GM23338 (cell line): ENCODE measurements around the gene GRIP2. TPM values are rescaled to one million over a fixed set of nuclear protein-coding genes. Genes with fewer than 3 reads are reported as not detected.

ENCODE experiments used
- ATAC-seq: fragments of 200-7000 bp; cut with Tn5 transposase; 3 replicates; pipeline ENCODE4 v1.9.1; 2020
- DNase-seq: peaks from one replicate; pipeline ENCODE4 v3.0.0-alpha.2; 2015; ENCODE audit warnings: low spot score
- H2AFZ ChIP-seq: fragments of 200-600 bp; sonication (generic); 2 replicates; pipeline ENCODE4 v1.8.0; 2016; ENCODE audit warnings: antibody characterized with exemption, mild to moderate bottlenecking, moderate library complexity
- H3F3A ChIP-seq: fragments of 200-600 bp; sonication (generic); replicated peaks from 2 replicates; pipeline ENCODE4 v1.8.0; 2017; ENCODE audit warnings: antibody characterized with exemption, mixed run types, low read depth
- H3K27ac ChIP-seq: fragments of 200-600 bp; sonication (generic); 2 replicates; pipeline ENCODE4 v1.6.1; 2016; ENCODE audit warnings: low read depth
- H3K27me3 ChIP-seq: fragments of 200-600 bp; sonication (generic); 2 replicates; pipeline ENCODE4 v1.8.0; 2016; ENCODE audit warnings: mild to moderate bottlenecking, mixed run types, moderate library complexity; ENCODE audit not compliant: insufficient read depth
- H3K36me3 ChIP-seq: fragments of 200-600 bp; sonication (generic); 2 replicates; pipeline ENCODE4 v1.8.0; 2016; ENCODE audit warnings: mild to moderate bottlenecking; ENCODE audit not compliant: insufficient read depth
- H3K4me1 ChIP-seq: fragments of 200-600 bp; sonication (generic); 2 replicates; pipeline ENCODE4 v1.8.0; 2016; ENCODE audit warnings: mild to moderate bottlenecking, moderate library complexity; ENCODE audit not compliant: insufficient read depth
- H3K4me2 ChIP-seq: fragments of 200-600 bp; sonication (generic); 2 replicates; pipeline ENCODE4 v1.7.1; 2017; ENCODE audit warnings: mixed run types
- H3K4me3 ChIP-seq: fragments of 200-600 bp; sonication (generic); 2 replicates; pipeline ENCODE4 v1.6.1; 2016; ENCODE audit warnings: mixed run types
- H3K79me2 ChIP-seq: fragments of 200-600 bp; sonication (generic); replicated peaks from 2 replicates; pipeline ENCODE4 v1.8.0; 2017; ENCODE audit warnings: mild to moderate bottlenecking; ENCODE audit not compliant: insufficient read depth
- H3K9me2 ChIP-seq: fragments of 200-600 bp; sonication (generic); 2 replicates; pipeline ENCODE4 v1.8.0; 2017; ENCODE audit not compliant: insufficient read depth
- H4K20me1 ChIP-seq: fragments of 200-600 bp; sonication (generic); replicated peaks from 2 replicates; pipeline ENCODE4 v1.8.0; 2017; ENCODE audit warnings: mild to moderate bottlenecking; ENCODE audit not compliant: insufficient read depth
- H3K27ac Mint-ChIP-seq: 2 replicates; pipeline ENCODE4 v1.8.0; 2020; ENCODE audit warnings: inconsistent platforms, mild to moderate bottlenecking, moderate library complexity, mixed read lengths
- H3K27me3 Mint-ChIP-seq: 3 replicates; pipeline ENCODE4 v1.8.0; 2022; ENCODE audit warnings: low read depth, mild to moderate bottlenecking, moderate library complexity, mixed read lengths, inconsistent platforms; ENCODE audit not compliant: insufficient read depth, poor library complexity
- H3K36me3 Mint-ChIP-seq: 3 replicates; pipeline ENCODE4 v1.8.0; 2021; ENCODE audit warnings: low read depth, mild to moderate bottlenecking, inconsistent platforms, moderate library complexity, mixed read lengths
- H3K4me1 Mint-ChIP-seq: 3 replicates; pipeline ENCODE4 v1.8.0; 2020; ENCODE audit warnings: mild to moderate bottlenecking, inconsistent platforms, mixed read lengths
- H3K4me3 Mint-ChIP-seq: 3 replicates; pipeline ENCODE4 v1.8.0; 2021; ENCODE audit warnings: moderate library complexity, mild to moderate bottlenecking, inconsistent platforms, mixed read lengths
- H3K9me3 Mint-ChIP-seq: 3 replicates; pipeline ENCODE4 v1.8.0; 2020; ENCODE audit warnings: moderate library complexity, mild to moderate bottlenecking, inconsistent platforms, mixed read lengths
- CREB1 ChIP-seq: fragments of 250-450 bp; sonication (Bioruptor Pico); IDR thresholded peaks from 2 replicates; pipeline ENCODE4 v1.5.0; 2020; ENCODE audit warnings: low read depth, mild to moderate bottlenecking, moderate library complexity
- EZH2 ChIP-seq: fragments of 200-600 bp; sonication (generic); IDR thresholded peaks from one replicate; pipeline ENCODE4 v1.8.0; 2017; ENCODE audit warnings: antibody characterized with exemption, mild to moderate bottlenecking, low read depth; ENCODE audit not compliant: unreplicated experiment
- EZH2phosphoT487 ChIP-seq: fragments of 200-600 bp; sonication (generic); IDR thresholded peaks from one replicate; pipeline ENCODE4 v1.8.1; 2018; ENCODE audit warnings: antibody characterized with exemption; ENCODE audit not compliant: unreplicated experiment
- JUNB ChIP-seq: IDR thresholded peaks from one replicate; pipeline ENCODE4 v1.6.1; 2016; ENCODE audit warnings: antibody characterized with exemption; ENCODE audit not compliant: unreplicated experiment
- NANOG ChIP-seq: IDR thresholded peaks from 2 replicates; pipeline ENCODE4 v1.6.1; 2016; ENCODE audit warnings: antibody characterized with exemption, borderline replicate concordance
- POLR2AphosphoS5 ChIP-seq: IDR thresholded peaks from 2 replicates; pipeline ENCODE4 v1.6.1; 2016; ENCODE audit warnings: antibody characterized with exemption, low read depth
- ZNF114 ChIP-seq: fragments of 250-450 bp; sonication (Bioruptor Pico); IDR thresholded peaks from 2 replicates; pipeline ENCODE4 v1.5.0; 2020; ENCODE audit warnings: mild to moderate bottlenecking, moderate library complexity
- ZNF331 ChIP-seq: fragments of 250-450 bp; sonication (Bioruptor Pico); IDR thresholded peaks from 2 replicates; pipeline ENCODE4 v1.5.0; 2020; ENCODE audit warnings: low read depth, mild to moderate bottlenecking, moderate library complexity
- polyA plus RNA-seq: library from polyadenylated mRNA; unstranded; fragments of >200 nt; fragmentation: Nextera tagmentation; extraction: Ambion mirVana; gene quantifications from 2 replicates; pipeline ENCODE4 v1.2.1, GENCODE V29; 2016
- total RNA-seq: library from RNA; depleted of rRNA; stranded (reverse); fragments of >200 nt; shearing (Covaris generic); gene quantifications from 2 replicates; pipeline ENCODE4 v1.2.3, GENCODE V29; 2014
- TF ChIP-seq, protein P1 (sequence below): IDR thresholded peaks from 2 replicates; pipeline ENCODE4 v1.6.1; 2016; ENCODE audit warnings: antibody characterized with exemption
- TF ChIP-seq, protein P2 (sequence below): IDR thresholded peaks from one replicate; pipeline ENCODE4 v1.6.1; 2018; ENCODE audit warnings: antibody characterized with exemption; ENCODE audit not compliant: unreplicated experiment
- TF ChIP-seq, protein P3 (sequence below), 2 experiments: fragments of 200-600 bp in 1 of 2; sonication (generic) in 1 of 2; conservative IDR thresholded peaks; 2 replicates each; pipeline versions ENCODE4 v1.5.1 to v1.6.1; 2016 to 2017; ENCODE audit warnings: antibody characterized with exemption in 2 of 2, low read depth in 2 of 2, mild to moderate bottlenecking in 2 of 2, moderate library complexity in 1 of 2

GRIP2 gene
- total and polyA plus RNA-seq, 2 experiments from 2014 or later = 3.6 to 5.8 TPM

DNA sequence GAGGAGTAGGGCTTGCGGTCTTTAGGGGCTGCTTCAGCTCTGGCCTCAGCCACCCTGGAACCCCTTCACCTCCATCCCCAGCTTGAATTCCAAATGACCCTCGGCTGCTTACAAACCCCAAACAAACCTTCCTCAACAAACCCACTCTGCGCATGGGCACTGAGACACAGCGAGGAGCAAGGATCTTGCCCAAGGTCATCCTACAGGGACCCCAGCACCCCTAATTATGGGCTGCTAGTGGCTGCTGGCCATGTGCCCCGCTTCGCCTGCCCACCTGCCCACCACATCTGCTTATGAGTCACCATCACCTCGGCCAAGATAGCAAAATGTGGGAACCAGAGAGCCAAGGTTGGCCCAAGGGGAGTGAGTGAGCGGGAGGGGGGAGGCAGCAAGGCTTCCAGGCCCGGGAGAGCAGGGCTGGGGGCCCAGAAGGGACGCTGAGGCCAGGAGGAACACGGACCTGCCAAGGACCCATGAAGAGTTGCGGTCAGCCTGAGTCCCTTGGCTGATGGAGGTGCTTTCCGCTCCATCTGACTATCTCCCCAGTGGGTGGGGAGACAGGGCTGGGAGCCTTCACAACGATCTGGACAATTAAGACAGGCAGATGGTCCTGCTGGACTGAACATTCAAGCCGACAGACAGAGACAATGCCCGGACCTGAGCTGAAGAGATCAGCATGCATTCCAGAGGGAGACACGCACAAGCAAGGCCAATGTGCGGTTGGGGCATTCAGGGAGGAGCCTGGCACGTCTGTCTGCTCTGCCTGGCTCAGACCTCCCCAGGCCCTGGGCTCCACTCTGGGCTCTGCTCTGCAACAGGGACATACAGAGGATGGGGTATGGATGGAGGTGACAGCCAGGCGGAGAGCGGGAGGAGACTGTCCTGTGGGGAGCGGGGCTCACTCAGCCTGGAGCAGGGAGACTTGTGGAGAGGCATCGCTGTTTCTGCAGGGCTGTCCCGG lies 10.8 kb upstream of the GRIP2 start (continued):
- TF ChIP-seq, protein P1, sequence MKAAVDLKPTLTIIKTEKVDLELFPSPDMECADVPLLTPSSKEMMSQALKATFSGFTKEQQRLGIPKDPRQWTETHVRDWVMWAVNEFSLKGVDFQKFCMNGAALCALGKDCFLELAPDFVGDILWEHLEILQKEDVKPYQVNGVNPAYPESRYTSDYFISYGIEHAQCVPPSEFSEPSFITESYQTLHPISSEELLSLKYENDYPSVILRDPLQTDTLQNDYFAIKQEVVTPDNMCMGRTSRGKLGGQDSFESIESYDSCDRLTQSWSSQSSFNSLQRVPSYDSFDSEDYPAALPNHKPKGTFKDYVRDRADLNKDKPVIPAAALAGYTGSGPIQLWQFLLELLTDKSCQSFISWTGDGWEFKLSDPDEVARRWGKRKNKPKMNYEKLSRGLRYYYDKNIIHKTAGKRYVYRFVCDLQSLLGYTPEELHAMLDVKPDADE = no peak
- TF ChIP-seq, protein P2, sequence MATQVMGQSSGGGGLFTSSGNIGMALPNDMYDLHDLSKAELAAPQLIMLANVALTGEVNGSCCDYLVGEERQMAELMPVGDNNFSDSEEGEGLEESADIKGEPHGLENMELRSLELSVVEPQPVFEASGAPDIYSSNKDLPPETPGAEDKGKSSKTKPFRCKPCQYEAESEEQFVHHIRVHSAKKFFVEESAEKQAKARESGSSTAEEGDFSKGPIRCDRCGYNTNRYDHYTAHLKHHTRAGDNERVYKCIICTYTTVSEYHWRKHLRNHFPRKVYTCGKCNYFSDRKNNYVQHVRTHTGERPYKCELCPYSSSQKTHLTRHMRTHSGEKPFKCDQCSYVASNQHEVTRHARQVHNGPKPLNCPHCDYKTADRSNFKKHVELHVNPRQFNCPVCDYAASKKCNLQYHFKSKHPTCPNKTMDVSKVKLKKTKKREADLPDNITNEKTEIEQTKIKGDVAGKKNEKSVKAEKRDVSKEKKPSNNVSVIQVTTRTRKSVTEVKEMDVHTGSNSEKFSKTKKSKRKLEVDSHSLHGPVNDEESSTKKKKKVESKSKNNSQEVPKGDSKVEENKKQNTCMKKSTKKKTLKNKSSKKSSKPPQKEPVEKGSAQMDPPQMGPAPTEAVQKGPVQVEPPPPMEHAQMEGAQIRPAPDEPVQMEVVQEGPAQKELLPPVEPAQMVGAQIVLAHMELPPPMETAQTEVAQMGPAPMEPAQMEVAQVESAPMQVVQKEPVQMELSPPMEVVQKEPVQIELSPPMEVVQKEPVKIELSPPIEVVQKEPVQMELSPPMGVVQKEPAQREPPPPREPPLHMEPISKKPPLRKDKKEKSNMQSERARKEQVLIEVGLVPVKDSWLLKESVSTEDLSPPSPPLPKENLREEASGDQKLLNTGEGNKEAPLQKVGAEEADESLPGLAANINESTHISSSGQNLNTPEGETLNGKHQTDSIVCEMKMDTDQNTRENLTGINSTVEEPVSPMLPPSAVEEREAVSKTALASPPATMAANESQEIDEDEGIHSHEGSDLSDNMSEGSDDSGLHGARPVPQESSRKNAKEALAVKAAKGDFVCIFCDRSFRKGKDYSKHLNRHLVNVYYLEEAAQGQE = no peak
- TF ChIP-seq, protein P3, sequence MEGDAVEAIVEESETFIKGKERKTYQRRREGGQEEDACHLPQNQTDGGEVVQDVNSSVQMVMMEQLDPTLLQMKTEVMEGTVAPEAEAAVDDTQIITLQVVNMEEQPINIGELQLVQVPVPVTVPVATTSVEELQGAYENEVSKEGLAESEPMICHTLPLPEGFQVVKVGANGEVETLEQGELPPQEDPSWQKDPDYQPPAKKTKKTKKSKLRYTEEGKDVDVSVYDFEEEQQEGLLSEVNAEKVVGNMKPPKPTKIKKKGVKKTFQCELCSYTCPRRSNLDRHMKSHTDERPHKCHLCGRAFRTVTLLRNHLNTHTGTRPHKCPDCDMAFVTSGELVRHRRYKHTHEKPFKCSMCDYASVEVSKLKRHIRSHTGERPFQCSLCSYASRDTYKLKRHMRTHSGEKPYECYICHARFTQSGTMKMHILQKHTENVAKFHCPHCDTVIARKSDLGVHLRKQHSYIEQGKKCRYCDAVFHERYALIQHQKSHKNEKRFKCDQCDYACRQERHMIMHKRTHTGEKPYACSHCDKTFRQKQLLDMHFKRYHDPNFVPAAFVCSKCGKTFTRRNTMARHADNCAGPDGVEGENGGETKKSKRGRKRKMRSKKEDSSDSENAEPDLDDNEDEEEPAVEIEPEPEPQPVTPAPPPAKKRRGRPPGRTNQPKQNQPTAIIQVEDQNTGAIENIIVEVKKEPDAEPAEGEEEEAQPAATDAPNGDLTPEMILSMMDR (conservative IDR thresholded peaks at IDR 0.05; ENCODE audit: low read depth in 2 of 2) = no peak
- TF ChIP-seq EZH2phosphoT487 (no peak), NANOG (no peak), CREB1 (CRISPR knock-in tag) (no peak), POLR2AphosphoS5 (no peak), ZNF331 (CRISPR knock-in tag) (no peak), EZH2 (no peak)

DNA sequence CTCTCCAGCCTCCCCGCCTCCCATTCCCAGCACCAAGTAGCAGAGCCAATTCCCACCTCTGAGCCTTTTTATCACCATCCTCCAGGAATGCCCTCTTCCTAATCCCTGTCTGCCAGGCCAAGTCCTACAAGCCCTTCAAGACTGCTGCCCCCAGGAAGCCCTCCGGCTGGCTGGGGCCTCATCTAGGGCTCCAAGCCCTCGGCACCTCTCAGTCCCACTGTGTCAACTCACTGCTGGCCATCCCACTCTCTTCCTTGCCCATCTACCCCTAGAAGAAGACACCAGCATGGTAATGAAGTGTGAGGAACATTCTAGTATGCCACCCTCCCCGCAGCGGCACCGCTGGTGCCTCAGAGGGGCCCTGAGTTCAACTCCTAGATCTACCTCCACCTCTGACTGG lies 10.0 kb upstream of the GRIP2 start:
- Mint-ChIP-seq H3K4me1 (peaks cover 10% of the 10 kb centered on the region), H3K4me3 (no peak overlapping the region), H3K27ac (no peak overlapping the region), H3K36me3 (no peaks in the 10 kb centered on the region), H3K27me3 (peaks cover 13% of the 10 kb centered on the region), H3K9me3 (no peaks in the 10 kb centered on the region)
- ATAC-seq (no peak), DNase-seq (no peak)
- H3K36me3 ChIP-seq = no peaks in the 10 kb centered on the region
- H4K20me1 ChIP-seq = no peaks in the 10 kb centered on the region
- no peak overlapping the region for H3K4me3 ChIP-seq
- no peaks in the 10 kb centered on the region; the same call in 1 of the 2 replicates for H3K4me1 ChIP-seq
- H3K79me2 ChIP-seq = no peaks in the 10 kb centered on the region
- no peak overlapping the region for H2AFZ ChIP-seq
- no peaks in the 10 kb centered on the region for H3K9me2 ChIP-seq
- H3K27ac ChIP-seq = no peak overlapping the region
- H3K27me3 ChIP-seq = no peaks in the 10 kb centered on the region
- no peak overlapping the region for H3K4me2 ChIP-seq
- H3F3A ChIP-seq = no peaks in the 10 kb centered on the region
- TF ChIP-seq JUNB (no peak), ZNF331 (CRISPR knock-in tag) (no peak), ZNF114 (CRISPR knock-in tag) (no peak), EZH2phosphoT487 (no peak)
- TF ChIP-seq, protein P3 (conservative IDR thresholded peaks at IDR 0.05; ENCODE audit: low read depth in 2 of 2) = no peak
- TF ChIP-seq, protein P2 = no peak
